KG1 (cell line): Measurements from ENCODE around the gene CDON.
"Not testable (repeated sequence)": the region's sequence is repeated elsewhere in the genome, so short reads cannot be mapped to it uniquely, and the experiment has no call there.

Source experiments
- DNase-seq: peaks from one replicate; lab custom pipeline; 2025; lab: John Stamatoyannopoulos, UW

CDON gene

GRCh38 chr11:125924384-125925007 lies 138.2 kb downstream of the CDON start:
- DNase-seq: no peak

DNA sequence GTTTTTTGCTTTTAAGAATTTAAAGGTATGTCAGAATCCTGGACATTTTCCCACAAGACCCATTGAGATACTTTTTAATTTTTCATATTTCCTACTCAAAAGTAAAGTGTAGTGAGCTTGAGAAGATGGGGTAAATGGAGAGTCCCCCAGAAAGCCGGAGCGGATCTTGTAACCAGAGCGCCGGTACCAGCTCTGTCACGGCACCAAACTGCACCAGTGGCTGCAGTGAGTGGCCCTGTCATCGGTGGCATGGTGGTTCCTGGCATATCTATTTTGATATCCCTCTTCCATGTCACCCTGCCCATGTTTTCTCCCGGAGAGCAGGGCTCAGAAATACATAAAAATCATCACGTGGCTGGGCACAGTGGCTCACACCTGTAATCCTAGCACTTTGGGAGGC lies 139.0 kb downstream of the CDON start:
- no peak for DNase-seq

DNA sequence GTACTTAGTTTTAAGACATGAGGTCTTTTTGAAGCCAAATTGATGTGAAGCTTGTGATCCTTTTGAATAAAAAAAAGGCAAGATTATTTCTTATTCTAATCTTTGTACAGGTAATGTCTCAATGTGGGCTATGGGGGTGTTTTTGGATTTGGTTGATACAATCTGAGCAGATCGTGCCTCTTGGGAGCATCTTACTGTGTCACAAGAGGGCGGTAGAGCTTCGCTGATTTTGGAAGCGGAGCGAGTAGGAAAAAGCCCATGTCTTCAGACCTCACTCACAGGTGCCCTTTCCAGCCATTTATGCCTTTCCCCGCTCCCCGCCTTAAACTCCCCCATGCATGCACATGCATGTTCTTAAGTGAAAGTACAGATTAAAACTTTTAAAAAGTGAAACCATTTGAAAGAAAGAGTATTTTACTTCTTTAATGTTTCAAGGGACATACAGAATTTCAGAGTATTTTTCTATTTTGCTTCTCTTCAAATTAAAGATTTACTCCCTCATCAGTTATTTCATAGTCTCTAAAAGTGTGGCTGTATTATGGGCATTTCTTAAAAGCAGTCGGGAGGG lies 139.6 kb downstream of the CDON start:
- peak; percentile 49 for DNase-seq

GRCh38 chr11:125922156-125922555 lies 140.5 kb downstream of the CDON start:
- no peak for DNase-seq

GRCh38 chr11:125921042-125921441 lies 141.6 kb downstream of the CDON start:
- no peak for DNase-seq

DNA sequence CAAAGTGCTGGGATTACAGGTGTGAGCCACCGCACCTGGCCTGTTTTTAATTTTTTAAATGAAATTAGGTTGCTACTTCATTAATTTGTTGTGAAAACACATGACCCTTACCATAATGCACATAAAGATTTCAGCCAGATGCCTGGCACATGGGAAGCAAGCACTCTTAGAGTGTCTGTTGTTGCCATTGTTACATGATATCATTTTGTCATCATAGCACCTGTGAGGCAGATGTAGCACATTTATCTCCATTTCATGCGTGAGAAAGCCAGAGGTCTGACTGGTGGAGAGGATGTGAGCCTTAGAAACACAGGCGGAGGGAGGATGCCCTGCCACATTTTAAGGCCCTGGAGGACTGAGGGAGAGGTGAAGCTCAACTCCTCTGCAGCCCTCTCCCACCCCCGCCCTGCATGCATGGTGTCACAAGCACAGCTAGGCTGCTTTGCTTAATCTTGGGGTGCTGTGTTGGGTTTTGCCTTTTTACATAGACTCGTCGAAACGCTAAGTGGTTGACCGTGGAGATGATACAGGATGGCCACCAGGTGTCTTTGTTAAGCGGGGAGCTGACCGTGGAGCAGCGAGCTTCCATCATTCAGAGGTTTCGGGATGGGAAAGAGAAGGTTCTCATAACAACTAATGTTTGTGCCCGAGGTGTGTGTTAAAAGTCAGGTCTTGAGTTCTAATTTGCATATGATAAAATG lies 144.4 kb downstream of the CDON start:
- no peak for DNase-seq

DNA sequence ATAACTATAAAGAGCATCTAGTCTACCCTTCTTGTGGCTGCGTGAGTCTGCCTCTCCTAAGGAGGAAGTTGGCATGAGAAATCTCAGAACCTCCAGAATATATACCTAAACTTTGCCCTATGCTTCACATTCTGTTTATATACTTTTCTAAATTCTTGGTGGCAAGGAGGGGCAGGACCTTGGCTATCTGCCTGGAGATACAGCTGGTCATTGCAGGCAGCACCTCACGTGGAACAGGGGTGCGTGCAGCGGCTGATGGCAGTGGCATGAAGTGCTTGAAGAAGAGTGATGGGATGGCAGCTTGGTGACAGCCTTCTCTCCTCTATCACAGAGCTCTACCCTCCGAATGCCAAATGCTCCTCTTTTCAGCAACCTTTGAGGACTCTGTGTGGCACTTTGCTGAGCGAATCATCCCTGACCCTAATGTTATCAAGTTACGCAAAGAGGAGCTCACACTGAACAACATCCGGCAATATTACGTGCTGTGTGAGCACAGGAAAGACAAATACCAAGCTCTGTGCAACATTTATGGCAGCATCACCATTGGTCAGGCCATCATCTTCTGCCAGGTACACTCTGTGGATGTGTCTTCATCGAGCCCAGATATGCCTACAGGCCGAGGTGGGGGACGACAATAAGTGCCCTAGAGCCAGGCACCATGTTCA lies 145.9 kb downstream of the CDON start:
- DNase-seq: no peak

- DNase-seq: not testable (repeated sequence)
Observed at GRCh38 chr11:125914601-125915000, 148.1 kb downstream of the CDON start.

DNA sequence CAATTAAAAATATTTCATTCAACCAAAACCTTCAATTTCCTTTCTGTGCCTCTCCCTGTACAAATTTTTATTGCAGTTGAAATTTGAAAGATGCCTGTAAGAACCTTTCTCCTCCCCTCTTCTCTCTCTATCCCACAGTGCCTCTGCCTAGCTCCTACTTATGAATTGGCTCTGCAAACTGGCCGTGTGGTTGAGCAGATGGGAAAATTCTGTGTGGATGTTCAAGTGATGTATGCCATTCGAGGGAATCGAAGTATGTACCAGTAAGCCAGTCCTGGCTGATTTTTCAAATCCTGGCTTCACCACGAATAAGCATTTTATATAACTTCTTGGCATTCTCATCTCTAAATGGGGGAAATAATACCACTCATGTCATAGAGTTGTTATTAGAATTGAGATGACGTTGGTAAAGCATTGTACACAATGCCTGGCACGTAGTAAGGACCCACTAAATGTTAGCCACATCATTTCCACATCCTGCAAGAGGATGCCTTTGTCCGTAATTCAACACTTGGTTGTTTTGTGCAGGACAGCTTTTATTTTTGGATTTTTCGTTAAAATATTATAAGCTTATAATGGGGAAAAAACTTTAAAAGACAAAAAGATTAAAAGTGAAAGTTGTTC lies 152.3 kb downstream of the CDON start:
- DNase-seq: no peak
